ENCODE data around the gene HORMAD1. TPM values are rescaled to one million over a fixed set of nuclear protein-coding genes. Genes with fewer than 3 reads are reported as not detected.

Gene HORMAD1
- total RNA-seq, 6 donors from 2014 or later = 0.54 to 3.0 (median 2.6) TPM; not detected in 3

DNA sequence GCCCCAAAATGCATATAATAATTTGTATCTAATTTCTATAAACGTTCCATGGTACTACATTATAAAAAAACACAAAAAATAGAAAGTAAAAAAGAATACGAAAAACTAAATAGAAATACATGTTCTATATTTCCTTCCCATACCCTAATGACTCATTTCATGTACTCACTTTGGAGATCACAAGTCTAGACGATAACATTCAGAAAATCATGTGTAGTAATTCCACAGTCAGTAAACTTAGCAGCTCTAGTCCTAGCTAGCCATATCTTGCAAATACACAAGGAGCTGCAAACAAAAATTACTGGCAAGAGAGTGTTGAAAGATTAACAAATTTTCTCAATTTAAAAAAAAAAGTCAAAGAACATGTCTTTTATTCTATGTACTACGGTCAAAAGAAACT, 25.1 kb downstream of the HORMAD1 start:
- DNase-seq (no peak), ATAC-seq (ENCODE audit: low FRiP score in 2 of 2) (no peak)
- Histone ChIP-seq H3K4me1 (peaks cover 8 to 28% (median 17%) of the 10 kb centered on the region in 4 donors), H3K4me3 (peak overlapping the region in 2 of 4 donors; percentile 73 to 82), H3K36me3 (peaks cover 4 to 35% (median 12%) of the 10 kb centered on the region in 4 donors), H3K27me3 (no peaks in the 10 kb centered on the region), H3K27ac (no peak overlapping the region), H3K9me3 (no peaks in the 10 kb centered on the region)
- no peak for TF ChIP-seq EP300 (IDR thresholded peaks at IDR 0.05)
- no peak for TF ChIP-seq POLR2AphosphoS5 (IDR thresholded peaks at IDR 0.05)
- no peak for TF ChIP-seq CTCF (IDR thresholded peaks at IDR 0.05)
- no peak for TF ChIP-seq POLR2A (IDR thresholded peaks at IDR 0.05)
- WGBS, 2 donors = 79 to 81% methylated on average over 4 of the region's 4 CpGs

GRCh38 chr1:150692720-150693119, 28.0 kb downstream of the HORMAD1 start:
- no peak for TF ChIP-seq POLR2AphosphoS5 (IDR thresholded peaks at IDR 0.05)
- TF ChIP-seq POLR2A (IDR thresholded peaks at IDR 0.05) = no peak
- no peak for TF ChIP-seq CTCF (IDR thresholded peaks at IDR 0.05)
- TF ChIP-seq EP300 (IDR thresholded peaks at IDR 0.05) = no peak
- no peaks in the 10 kb centered on the region for H3K27me3 ChIP-seq
- no peak overlapping the region for H3K27ac ChIP-seq
- no peak overlapping the region for H3K4me3 ChIP-seq
- peaks cover 8 to 26% (median 15%) of the 10 kb centered on the region in 4 donors for H3K4me1 ChIP-seq
- no peaks in the 10 kb centered on the region for H3K9me3 ChIP-seq
- no peak for DNase-seq
- H3K36me3 ChIP-seq = peaks cover 4 to 46% (median 16%) of the 10 kb centered on the region in 4 donors
- ATAC-seq (ENCODE audit: low FRiP score in 2 of 2) = no peak
- WGBS, 2 donors = 58 to 68% methylated on average over 3 of the region's 3 CpGs

GRCh38 chr1:150688763-150689162, 31.9 kb downstream of the HORMAD1 start:
- H3K36me3 ChIP-seq = peaks cover 4 to 42% (median 13%) of the 10 kb centered on the region in 4 donors
- no peak overlapping the region for H3K27ac ChIP-seq
- no peaks in the 10 kb centered on the region for H3K27me3 ChIP-seq
- no peaks in the 10 kb centered on the region for H3K9me3 ChIP-seq
- 71 to 76% methylated on average over 1 of the region's 1 CpG for WGBS, 2 donors
- no peak for TF ChIP-seq POLR2AphosphoS5 (IDR thresholded peaks at IDR 0.05)
- TF ChIP-seq CTCF (IDR thresholded peaks at IDR 0.05) = no peak
- peaks cover 0 to 7% (median 5%) of the 10 kb centered on the region in 4 donors for H3K4me1 ChIP-seq
- H3K4me3 ChIP-seq = no peak overlapping the region
- DNase-seq = no peak
- ATAC-seq (ENCODE audit: low FRiP score in 2 of 2) = no peak

DNA sequence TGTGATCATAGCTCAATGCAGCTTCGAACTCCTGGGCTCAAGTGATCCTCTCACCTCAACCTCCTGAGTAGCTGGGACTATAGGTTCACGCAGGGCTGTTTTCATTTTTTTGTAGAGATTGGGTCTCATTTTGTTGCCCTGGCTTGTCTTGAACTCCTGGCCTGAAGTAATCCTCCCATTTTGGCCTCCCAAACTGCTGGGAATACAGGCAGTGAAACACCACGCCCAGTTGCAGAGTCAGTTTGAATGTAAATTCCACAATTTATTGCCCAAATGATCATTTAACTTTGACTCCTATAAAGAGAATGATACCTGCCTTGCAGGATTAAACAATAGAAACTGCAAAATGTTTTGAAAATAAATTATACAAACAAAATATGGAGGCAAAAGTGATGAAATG, 34.4 kb downstream of the HORMAD1 start:
- ATAC-seq (ENCODE audit: low FRiP score in 2 of 2) = no peak

More for the DNA sequence above, 34.4 kb downstream of the HORMAD1 start:
- H3K36me3 ChIP-seq = peaks cover 0 to 34% (median 6%) of the 10 kb centered on the region in 4 donors
- no peak overlapping the region for H3K4me3 ChIP-seq
- H3K4me1 ChIP-seq = peaks cover 0 to 5% (median 2%) of the 10 kb centered on the region in 4 donors
- no peaks in the 10 kb centered on the region for H3K27me3 ChIP-seq
- TF ChIP-seq POLR2A (IDR thresholded peaks at IDR 0.05) = no peak
- no peak for TF ChIP-seq POLR2AphosphoS5 (IDR thresholded peaks at IDR 0.05)
- TF ChIP-seq EP300 (IDR thresholded peaks at IDR 0.05) = no peak
- TF ChIP-seq CTCF (IDR thresholded peaks at IDR 0.05) = no peak
- H3K9me3 ChIP-seq = no peaks in the 10 kb centered on the region
- DNase-seq = no peak
- 98% methylated on average over 3 of the region's 3 CpGs for WGBS, 2 donors
- H3K27ac ChIP-seq = no peak overlapping the region
